Measurements from ENCODE around the gene USP6NL. TPM values are rescaled to one million over a fixed set of nuclear protein-coding genes. Genes with fewer than 3 reads are reported as not detected.
A peak's percentile ranks its signal among the peaks of the same experiment; 100 is the strongest.

Gene USP6NL
- polyA plus RNA-seq, 1 of the 3 experiments (the other 2 are of a cell fraction): 8.9 TPM

GRCh38 chr10:11603741-11604140 lies 7.7 kb downstream of the USP6NL start:
- Histone ChIP-seq H3K27ac (ENCODE audit: low read depth in 2 of 2, low read length in 1 of 2) (no peak overlapping the region), H4K20me1 (ENCODE audit: insufficient read depth) (peaks cover 24% of the 10 kb centered on the region; the same call in 1 of the 2 replicates), H3K79me2 (ENCODE audit: insufficient read depth) (peaks cover 96% of the 10 kb centered on the region), H2AFZ (ENCODE audit: low read depth) (no peak overlapping the region), H3K4me1 (ENCODE audit: control insufficient read depth in 1 of 2, insufficient read depth in 2 of 2, low read depth in 1 of 2, low read length in 1 of 2) (peaks cover 4 to 8% of the 10 kb centered on the region in 2 experiments; a peak in 3 of 4 replicates), H3F3A (replicated peaks; ENCODE audit: insufficient read depth) (no peaks in the 10 kb centered on the region), H3K4me3 (ENCODE audit: low read depth in 2 of 2, low read length in 1 of 2) (no peak overlapping the region), H3K4me2 (no peak overlapping the region), H3K27me3 (ENCODE audit: insufficient read depth) (no peaks in the 10 kb centered on the region), H3K9me2 (no peaks in the 10 kb centered on the region), H3K36me3 (replicated peaks in 1 of 2; ENCODE audit: control insufficient read depth in 1 of 2, insufficient read depth in 2 of 2, low read length in 1 of 2) (no peaks in the 10 kb centered on the region), H3K9me3 (peaks cover 11% of the 10 kb centered on the region; the same call in 1 of the 2 replicates), H3K9ac (no peak overlapping the region)
- DNase-seq: no peak
- ChIA-PET POLR2A (no interaction called here), CTCF (interaction anchor here (0.9 kb wide), 2 partner anchors 10 to 88 kb away, joined by 3 read pairs; no protein-coding TSS in a partner anchor)
- WGBS (ENCODE audit: low lambda C conversion rate): 95% methylated on average over 1 of the region's 1 CpG
- no peak for TF ChIP-seq MEF2A (IDR thresholded peaks at IDR 0.05; ENCODE audit: borderline replicate concordance, low read depth)
- TF ChIP-seq REST (IDR thresholded peaks at IDR 0.05; ENCODE audit: low read depth, low read length): no peak
- no peak for TF ChIP-seq MXI1 (IDR thresholded peaks at IDR 0.05; ENCODE audit: low read depth, low read length)
- TF ChIP-seq NFIC (IDR thresholded peaks at IDR 0.05; ENCODE audit: borderline replicate concordance): no peak
- no peak for TF ChIP-seq PBX3 (IDR thresholded peaks at IDR 0.05)

- CTCF ChIA-PET: interaction anchor here (0.9 kb wide), 2 partner anchors 9 to 87 kb away, joined by 3 read pairs; no protein-coding TSS in a partner anchor
- H3K79me2 ChIP-seq (ENCODE audit: insufficient read depth): peaks cover 93% of the 10 kb centered on the region
- peaks cover 18% of the 10 kb centered on the region; the same call in 1 of the 2 replicates for H4K20me1 ChIP-seq (ENCODE audit: insufficient read depth)
- H3K27me3 ChIP-seq (ENCODE audit: insufficient read depth): no peaks in the 10 kb centered on the region
- H3K9me2 ChIP-seq: no peaks in the 10 kb centered on the region
- no peak overlapping the region for H3K27ac ChIP-seq (ENCODE audit: low read depth in 2 of 2, low read length in 1 of 2)
- DNase-seq: no peak
- no peak overlapping the region for H3K4me3 ChIP-seq (ENCODE audit: low read depth in 2 of 2, low read length in 1 of 2)
- WGBS (ENCODE audit: low lambda C conversion rate): 67% methylated on average over 7 of the region's 7 CpGs
- 0 out of 2 replicates have a peak overlapping the region, but pooled peaks have one; percentile 35 for H3K4me2 ChIP-seq
- peaks cover 11% of the 10 kb centered on the region; the same call in 1 of the 2 replicates for H3K9me3 ChIP-seq
- POLR2A ChIA-PET: no interaction called here
- no peaks in the 10 kb centered on the region for H3F3A ChIP-seq (replicated peaks; ENCODE audit: insufficient read depth)
- no peak overlapping the region for H2AFZ ChIP-seq (ENCODE audit: low read depth)
- no peak overlapping the region for H3K9ac ChIP-seq
- H3K36me3 ChIP-seq (replicated peaks in 1 of 2; ENCODE audit: control insufficient read depth in 1 of 2, insufficient read depth in 2 of 2, low read length in 1 of 2): no peaks in the 10 kb centered on the region
- peaks cover 5 to 8% of the 10 kb centered on the region in 2 experiments; a peak in 3 of 4 replicates for H3K4me1 ChIP-seq (ENCODE audit: control insufficient read depth in 1 of 2, insufficient read depth in 2 of 2, low read depth in 1 of 2, low read length in 1 of 2)
- no peak for TF ChIP-seq USF1 (IDR thresholded peaks at IDR 0.05; ENCODE audit: borderline replicate concordance, low read depth)
- TF ChIP-seq MXI1 (IDR thresholded peaks at IDR 0.05; ENCODE audit: low read depth, low read length): no peak
- no peak for TF ChIP-seq FOSL2 (IDR thresholded peaks at IDR 0.05; ENCODE audit: borderline replicate concordance, low read depth)
- no peak for TF ChIP-seq SIN3A (IDR thresholded peaks at IDR 0.05; ENCODE audit: borderline replicate concordance, low read depth, low read length)
- TF ChIP-seq FOXM1 (IDR thresholded peaks at IDR 0.05; ENCODE audit: low read depth): no peak
- TF ChIP-seq RCOR1 (IDR thresholded peaks at IDR 0.05; ENCODE audit: low read length): no peak
- no peak for TF ChIP-seq RXRA (IDR thresholded peaks at IDR 0.05; ENCODE audit: borderline replicate concordance, low read depth)
- TF ChIP-seq NRF1 (IDR thresholded peaks at IDR 0.05; ENCODE audit: low read depth, low read length): no peak
- no peak for TF ChIP-seq GATA2 (CRISPR knock-in tag; IDR thresholded peaks at IDR 0.05)
- no peak for TF ChIP-seq TAF1 (IDR thresholded peaks at IDR 0.05; ENCODE audit: borderline replicate concordance, low read depth, low read length)
- no peak for TF ChIP-seq SMC3 (IDR thresholded peaks at IDR 0.05; ENCODE audit: low read depth, low read length)
- TF ChIP-seq MAX (IDR thresholded peaks at IDR 0.05; ENCODE audit: low read depth): no peak
- TF ChIP-seq REST (IDR thresholded peaks at IDR 0.05; ENCODE audit: low read depth, low read length): no peak
These were observed 8.4 kb downstream of the USP6NL start for GRCh38 chr10:11602919-11603523.
